HG03442 (cell line): ENCODE results near the gene COTL1.

ENCODE experiments used
- ATAC-seq: cut with Tn5 transposase; IDR thresholded peaks from one replicate; pipeline ENCODE4 v1.9.1; 2021; ENCODE audit warnings: mild to moderate bottlenecking, moderate library complexity; ENCODE audit not compliant: unreplicated experiment

COTL1 gene

DNA sequence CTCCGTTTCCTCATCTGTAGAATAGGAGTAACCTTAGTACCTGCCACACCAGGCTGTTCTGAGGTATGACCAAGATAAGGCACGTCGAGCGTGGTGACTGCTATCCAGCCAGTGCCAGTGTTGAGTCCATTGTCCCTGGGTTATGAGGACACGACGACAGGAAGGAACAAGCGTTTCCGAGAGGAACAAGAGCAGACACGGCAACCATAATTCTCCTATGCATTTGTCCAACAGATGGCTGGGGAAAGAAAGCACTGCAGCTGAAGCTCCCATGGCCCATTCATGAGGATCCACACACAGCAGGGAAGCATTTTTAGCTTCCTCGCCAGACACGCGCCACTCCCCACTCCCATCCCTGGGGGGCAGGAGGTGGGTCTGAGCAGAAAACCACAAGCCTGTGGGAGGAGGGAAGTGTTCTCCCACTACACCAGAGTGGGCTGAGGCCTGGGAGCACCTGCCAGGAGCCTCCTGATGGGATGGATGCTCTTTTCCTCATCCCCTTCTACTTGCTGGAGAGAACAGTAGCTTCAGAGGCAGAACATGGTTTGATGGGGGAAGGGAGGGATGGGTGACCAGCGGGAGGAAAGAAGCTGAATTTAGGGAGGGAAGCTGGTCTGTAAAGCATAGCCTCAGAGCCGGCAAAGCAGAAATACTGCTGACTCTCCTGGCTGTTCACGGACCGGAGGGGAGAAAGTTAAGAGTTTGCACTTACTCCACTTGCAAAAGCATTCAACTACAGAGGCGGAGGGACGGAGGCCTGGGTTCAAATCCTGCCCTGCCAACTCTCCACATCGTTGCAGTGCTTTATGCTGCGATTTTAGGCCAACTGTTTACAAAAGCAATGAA lies 2.7 kb downstream of the COTL1 start:
- no peak for ATAC-seq

GRCh38 chr16:84614623-84614967 lies 3.3 kb downstream of the COTL1 start:
- no peak for ATAC-seq

GRCh38 chr16:84614073-84614459 lies 3.8 kb downstream of the COTL1 start:
- no peak for ATAC-seq

DNA sequence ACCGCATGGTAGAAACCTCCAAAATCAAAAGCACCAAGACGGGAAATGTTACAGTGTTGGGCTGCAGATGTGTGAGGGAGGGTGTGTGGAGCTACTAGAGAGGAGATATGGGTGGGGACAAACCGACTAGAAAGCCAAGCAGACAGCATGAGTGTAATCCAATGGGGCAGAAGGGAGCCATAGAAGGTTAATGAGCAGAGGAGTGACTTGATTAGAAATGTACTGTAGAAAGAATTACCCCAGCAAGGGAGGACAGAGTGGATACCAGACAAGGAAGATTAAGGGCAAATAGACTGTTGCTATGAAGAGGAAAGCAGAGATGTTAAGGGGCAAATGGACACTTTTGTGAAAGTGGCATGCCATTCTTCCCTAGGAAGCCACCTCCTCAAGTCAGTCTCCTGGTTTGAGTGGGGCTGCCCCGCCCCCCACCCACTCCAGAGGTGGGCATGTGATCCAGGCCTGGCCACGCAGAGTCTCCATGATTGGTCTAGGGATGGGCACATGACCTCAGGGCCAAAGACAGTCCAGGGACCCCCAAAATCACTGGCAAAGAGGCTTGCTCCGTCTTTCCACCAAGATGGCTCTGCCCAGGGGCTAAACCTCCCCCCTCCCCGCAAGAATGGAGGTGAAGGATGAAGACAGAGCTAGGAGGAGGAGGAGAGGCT lies 4.3 kb downstream of the COTL1 start:
- no peak for ATAC-seq

- no peak for ATAC-seq
Observed at GRCh38 chr16:84612686-84613085, 5.2 kb downstream of the COTL1 start.

DNA sequence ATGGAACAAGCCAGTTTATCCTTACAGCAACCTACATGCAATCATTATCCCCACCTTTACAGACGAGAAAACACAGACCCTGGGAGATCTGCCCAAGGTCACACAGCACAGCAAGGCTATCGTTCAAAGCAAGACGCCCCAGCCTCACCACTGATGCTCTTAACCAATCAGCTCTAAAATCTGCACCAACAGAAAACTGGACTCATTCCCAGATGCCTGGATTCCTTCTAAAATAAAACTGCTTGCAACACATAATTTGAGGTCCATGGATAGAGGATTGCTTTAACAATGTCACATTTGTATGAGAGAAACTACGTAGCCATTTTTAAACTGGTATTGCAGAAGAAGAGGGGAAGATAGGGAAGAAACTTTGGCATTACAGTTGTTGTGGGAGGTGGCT lies 6.8 kb downstream of the COTL1 start:
- no peak for ATAC-seq

GRCh38 chr16:84610376-84610775 lies 7.5 kb downstream of the COTL1 start:
- ATAC-seq = no peak

DNA sequence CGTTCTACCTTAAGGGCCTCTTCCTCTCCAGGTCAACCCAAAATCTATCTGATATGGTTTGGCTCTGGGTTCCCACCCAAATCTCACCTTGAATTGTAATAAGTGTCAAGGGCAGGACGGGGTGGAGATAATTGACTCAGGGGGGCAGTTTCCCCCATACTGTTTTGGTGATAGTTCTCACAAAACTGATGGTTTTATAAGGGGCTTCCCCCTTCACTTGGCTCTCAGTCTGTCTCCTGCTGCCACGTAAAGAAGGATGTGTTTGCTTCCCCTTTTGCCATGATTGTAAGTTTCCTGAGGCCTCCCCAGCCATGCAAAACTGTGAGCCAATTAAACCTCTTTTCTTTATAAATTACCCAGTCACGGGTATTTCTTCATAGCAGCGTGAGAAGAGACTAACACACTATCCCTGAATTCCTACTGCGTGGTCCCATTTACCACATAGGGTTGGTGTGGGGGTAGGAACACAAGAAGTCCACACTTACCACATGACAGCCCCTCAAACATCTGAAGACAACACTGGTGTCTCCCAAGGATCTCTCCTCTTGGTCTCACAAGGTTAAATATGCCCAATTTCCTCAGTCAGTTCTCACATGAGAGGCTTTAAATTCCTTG lies 8.2 kb downstream of the COTL1 start:
- ATAC-seq = no peak

GRCh38 chr16:84608282-84608681 lies 9.6 kb downstream of the COTL1 start:
- ATAC-seq = no peak

DNA sequence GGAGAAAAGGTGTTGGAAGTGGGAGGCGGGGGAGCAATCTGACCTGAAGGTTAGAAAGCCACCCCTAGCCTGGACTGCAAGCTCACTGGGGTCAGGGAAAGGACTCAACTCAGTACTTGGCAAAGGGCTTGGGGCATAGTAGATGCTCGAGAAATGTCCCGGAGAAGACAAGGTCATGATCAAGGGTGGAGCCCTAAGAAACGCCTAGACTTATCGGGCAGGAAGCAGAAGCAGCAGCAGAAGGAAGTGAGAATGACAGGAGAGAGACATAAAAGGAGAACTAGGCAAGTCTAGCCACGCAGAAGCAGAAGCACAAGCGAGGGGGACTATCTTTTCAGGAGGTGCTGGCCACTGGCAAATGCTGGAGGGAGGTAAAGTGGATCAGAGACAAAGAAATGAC lies 10.2 kb downstream of the COTL1 start:
- no peak for ATAC-seq

- no peak for ATAC-seq
Observed at GRCh38 chr16:84607061-84607460, 10.8 kb downstream of the COTL1 start.

DNA sequence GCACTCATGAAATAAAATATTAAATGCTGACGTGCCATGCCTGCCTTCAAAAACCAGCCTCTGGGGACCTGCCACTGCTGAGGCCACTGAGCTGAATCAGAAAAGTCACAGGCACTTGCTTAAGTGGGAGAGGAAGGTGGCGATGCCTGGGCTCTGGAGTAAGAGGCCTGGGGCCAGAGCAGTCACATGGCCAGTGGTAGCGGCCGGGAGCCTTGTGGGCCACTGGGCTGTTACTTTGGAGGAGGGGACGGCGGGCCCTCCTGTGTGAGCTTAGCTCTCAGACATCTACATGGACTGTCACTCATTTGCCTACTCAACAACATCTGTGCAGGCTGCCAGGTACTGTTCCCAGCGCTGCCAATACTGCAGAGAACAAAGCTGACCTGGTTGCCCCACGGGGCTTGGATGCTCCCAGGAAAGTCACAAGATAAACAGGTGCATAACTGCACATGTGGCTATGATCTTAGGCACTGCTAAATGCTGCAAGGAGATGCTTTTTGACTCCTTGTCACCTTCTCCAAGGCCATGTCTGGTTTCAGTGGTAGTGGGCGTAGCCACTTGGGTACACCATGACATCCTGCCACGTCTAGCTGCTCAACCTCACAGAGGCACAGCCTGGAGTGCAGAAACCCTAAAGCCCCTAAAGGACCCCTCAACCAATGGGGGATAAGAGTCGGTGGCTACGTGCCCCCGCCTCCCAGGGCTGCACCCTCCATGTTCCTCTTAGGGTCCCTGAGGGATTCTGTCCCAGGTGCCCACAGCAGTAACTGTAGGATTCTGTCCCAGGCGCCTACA lies 11.6 kb downstream of the COTL1 start:
- no peak for ATAC-seq

GRCh38 chr16:84605339-84605848 lies 12.5 kb downstream of the COTL1 start:
- ATAC-seq = no peak

- ATAC-seq = no peak
Observed at GRCh38 chr16:84604477-84605013, 13.3 kb downstream of the COTL1 start.

GRCh38 chr16:84603940-84604339 lies 13.9 kb downstream of the COTL1 start:
- ATAC-seq = no peak

GRCh38 chr16:84603140-84603816 lies 14.6 kb downstream of the COTL1 start:
- ATAC-seq = no peak

DNA sequence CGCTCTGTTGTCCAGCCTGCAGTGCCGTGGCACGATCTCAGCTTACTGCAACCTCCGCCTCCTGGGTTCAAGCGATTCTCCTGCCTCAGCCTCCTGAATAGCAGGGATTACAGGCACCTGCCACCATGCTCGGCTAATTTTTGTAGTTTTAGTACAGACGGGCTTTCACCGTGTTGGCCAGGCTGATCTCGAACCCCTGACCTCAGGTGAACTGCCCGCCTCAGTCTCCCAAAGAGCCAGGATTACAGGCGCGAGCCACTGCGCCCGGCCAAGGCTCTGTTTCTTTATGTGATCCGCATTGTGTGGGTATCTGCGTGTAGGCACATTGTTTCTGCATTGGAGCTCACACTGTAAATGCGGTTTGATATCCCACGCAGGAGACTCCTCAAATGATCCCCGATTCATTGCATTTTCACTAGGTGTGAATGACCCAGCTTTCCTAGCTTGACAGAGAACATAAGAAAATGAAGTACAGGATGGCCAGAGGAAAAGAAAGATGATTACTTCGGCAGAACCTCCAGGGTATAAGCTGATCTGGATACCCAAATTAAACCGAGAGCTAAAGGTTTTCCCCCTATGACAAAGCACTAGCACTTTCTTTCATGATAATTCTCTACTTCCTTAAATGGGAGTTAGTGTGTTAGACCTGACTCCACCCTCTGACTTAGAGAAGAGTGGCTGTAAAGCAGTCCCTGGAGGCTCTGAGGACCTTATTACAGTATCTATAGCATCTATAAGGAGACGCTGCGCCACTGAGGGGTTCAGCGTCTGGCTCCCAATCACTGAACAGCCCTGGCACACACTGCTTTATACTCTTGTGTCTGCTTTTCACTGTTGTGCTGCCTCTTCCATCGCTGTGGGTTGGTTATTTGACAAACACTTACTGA lies 17.3 kb downstream of the COTL1 start:
- ATAC-seq = peak; percentile 56

GRCh38 chr16:84599521-84600202 lies 18.2 kb downstream of the COTL1 start:
- peak; percentile 36 for ATAC-seq

GRCh38 chr16:84598360-84598759 lies 19.5 kb downstream of the COTL1 start:
- ATAC-seq = no peak
